ENCODE results near the gene SDK2.

The SDK2 gene

GRCh38 chr17:73532421-73532901, 111.8 kb downstream of the SDK2 start:
- DNase-seq: peak; percentile 82
- peaks cover 4% of the 10 kb centered on the region for H3K27me3 ChIP-seq
- H3K4me1 ChIP-seq: peaks cover 29% of the 10 kb centered on the region

GRCh38 chr17:73531158-73531557, 113.1 kb downstream of the SDK2 start:
- no peaks in the 10 kb centered on the region; the same call in 1 of the 2 replicates for H3K27me3 ChIP-seq
- no peak for DNase-seq
- H3K4me1 ChIP-seq: peaks cover 20% of the 10 kb centered on the region
- no peak for TF ChIP-seq CTCF (IDR thresholded peaks at IDR 0.05; ENCODE audit: low read depth, low read length)
- H3K4me3 ChIP-seq (ENCODE audit: low read depth, low read length): no peak overlapping the region
- no peaks in the 10 kb centered on the region for H3K36me3 ChIP-seq
- H3K9me3 ChIP-seq: no peaks in the 10 kb centered on the region

More at GRCh38 chr17:73532421-73532901, 111.8 kb downstream of the SDK2 start:
- H3K36me3 ChIP-seq: no peaks in the 10 kb centered on the region
- TF ChIP-seq CTCF (IDR thresholded peaks at IDR 0.05; ENCODE audit: low read depth, low read length): no peak
- no peak overlapping the region for H3K4me3 ChIP-seq (ENCODE audit: low read depth, low read length)
- H3K9me3 ChIP-seq: no peaks in the 10 kb centered on the region

GRCh38 chr17:73528679-73529078, 115.6 kb downstream of the SDK2 start:
- Histone ChIP-seq H3K27me3 (no peaks in the 10 kb centered on the region; the same call in 1 of the 2 replicates), H3K9me3 (no peaks in the 10 kb centered on the region), H3K4me3 (ENCODE audit: low read depth, low read length) (no peak overlapping the region), H3K4me1 (peaks cover 20% of the 10 kb centered on the region), H3K36me3 (no peaks in the 10 kb centered on the region)
- TF ChIP-seq CTCF (IDR thresholded peaks at IDR 0.05; ENCODE audit: low read depth, low read length): no peak
- DNase-seq: no peak

- H3K9me3 ChIP-seq: no peaks in the 10 kb centered on the region
- no peaks in the 10 kb centered on the region for H3K36me3 ChIP-seq
- no peaks in the 10 kb centered on the region; the same call in 1 of the 2 replicates for H3K27me3 ChIP-seq
- peaks cover 11% of the 10 kb centered on the region for H3K4me1 ChIP-seq
- H3K4me3 ChIP-seq (ENCODE audit: low read depth, low read length): no peak overlapping the region
- no peak for DNase-seq
- no peak for TF ChIP-seq CTCF (IDR thresholded peaks at IDR 0.05; ENCODE audit: low read depth, low read length)
Measured at GRCh38 chr17:73526952-73527351, 117.3 kb downstream of the SDK2 start.

GRCh38 chr17:73524941-73525679, 119.1 kb downstream of the SDK2 start:
- DNase-seq: no peak
- no peak for TF ChIP-seq CTCF (IDR thresholded peaks at IDR 0.05; ENCODE audit: low read depth, low read length)
- Histone ChIP-seq H3K4me1 (no peaks in the 10 kb centered on the region), H3K4me3 (ENCODE audit: low read depth, low read length) (no peak overlapping the region), H3K27me3 (no peaks in the 10 kb centered on the region), H3K9me3 (no peaks in the 10 kb centered on the region), H3K36me3 (no peaks in the 10 kb centered on the region)

- Histone ChIP-seq H3K4me1 (no peaks in the 10 kb centered on the region), H3K27me3 (no peaks in the 10 kb centered on the region), H3K36me3 (no peaks in the 10 kb centered on the region), H3K9me3 (no peaks in the 10 kb centered on the region), H3K4me3 (ENCODE audit: low read depth, low read length) (no peak overlapping the region)
- no peak for TF ChIP-seq CTCF (IDR thresholded peaks at IDR 0.05; ENCODE audit: low read depth, low read length)
- DNase-seq: no peak
Measured at GRCh38 chr17:73522696-73523095, 121.5 kb downstream of the SDK2 start.
